NCI-H2081 (cell line): ENCODE data around the gene PPP1CA.

Experiments used
- DNase-seq, 2 experiments: peaks; one replicate each; lab custom pipeline; 2025; lab: John Stamatoyannopoulos, UW

Gene PPP1CA

DNA sequence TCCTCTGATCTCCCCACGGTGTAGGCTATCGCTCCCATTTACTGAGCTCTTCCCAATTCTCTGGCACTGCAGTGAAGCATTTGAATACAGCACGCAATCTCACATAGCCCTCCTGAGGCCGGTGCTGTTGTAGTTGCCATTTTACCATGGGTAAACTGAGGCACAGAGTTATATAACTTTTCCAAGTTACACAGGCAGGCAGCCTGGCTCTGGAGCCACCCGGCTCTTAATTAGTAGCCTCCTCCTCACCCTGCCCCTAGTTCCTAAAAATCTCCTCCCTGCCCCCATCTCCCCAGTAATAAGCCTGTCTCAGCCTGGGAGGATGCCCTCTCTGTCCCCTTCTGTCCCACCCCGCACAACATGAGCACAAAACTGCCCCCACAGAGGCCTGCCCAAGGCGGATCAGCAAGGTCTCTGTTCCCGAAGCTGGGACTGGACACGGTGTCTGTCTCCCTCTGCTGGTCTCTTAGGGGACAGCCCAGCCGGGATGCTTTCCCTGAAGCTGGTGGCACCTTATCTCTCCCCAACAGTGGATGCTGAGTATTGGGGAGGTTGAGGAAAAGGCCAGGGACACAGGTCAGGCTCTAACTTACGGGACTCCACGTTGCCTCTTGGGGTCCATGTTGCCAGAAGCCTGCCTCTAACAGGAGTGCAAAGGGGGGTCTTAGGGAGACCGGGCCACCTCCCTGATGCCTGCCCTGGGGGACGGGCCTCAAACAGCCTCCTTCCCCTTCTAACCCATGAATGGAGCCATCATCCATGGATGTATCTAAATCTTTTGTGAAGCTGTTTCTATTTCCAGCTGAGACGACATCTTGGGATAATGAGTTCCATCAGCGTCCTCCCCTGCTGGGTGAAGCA, 19.2 kb downstream of the PPP1CA start:
- peak; percentile 61 to 63 for DNase-seq

DNA sequence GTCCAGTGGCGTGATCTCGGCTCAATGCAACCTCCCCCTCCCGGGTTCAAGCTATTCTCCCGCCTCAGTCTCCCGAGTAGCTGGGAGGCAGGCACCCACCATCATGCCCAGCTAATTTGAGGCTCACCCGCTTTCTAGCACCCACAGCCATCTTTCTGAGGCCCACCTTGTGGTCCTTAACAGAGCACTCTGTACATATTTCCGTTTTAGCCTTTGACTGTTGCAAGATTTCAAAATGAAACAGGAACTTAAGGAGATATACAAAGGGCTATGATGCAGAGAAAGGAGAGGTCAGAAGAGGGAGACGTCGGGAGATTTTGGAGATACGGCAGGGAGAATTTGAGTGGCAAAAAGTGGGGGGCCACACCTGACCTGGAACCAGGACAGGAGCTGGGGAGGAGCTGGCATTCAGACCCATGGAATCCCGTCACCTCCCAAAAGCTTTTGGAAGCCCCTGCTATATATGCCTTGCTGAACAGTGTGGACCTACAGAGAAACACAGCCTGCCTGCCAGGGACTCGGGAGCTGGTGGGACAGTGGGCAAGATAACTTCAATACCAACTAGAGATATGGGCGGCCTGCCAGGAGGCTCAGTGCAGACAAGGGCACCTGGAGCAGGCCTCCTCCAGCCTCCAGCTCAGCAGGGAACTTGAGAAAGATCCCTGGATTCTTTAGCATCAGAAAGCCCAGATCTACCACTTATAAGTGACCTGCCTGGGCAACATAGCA, 20.2 kb downstream of the PPP1CA start:
- no peak for DNase-seq

DNA sequence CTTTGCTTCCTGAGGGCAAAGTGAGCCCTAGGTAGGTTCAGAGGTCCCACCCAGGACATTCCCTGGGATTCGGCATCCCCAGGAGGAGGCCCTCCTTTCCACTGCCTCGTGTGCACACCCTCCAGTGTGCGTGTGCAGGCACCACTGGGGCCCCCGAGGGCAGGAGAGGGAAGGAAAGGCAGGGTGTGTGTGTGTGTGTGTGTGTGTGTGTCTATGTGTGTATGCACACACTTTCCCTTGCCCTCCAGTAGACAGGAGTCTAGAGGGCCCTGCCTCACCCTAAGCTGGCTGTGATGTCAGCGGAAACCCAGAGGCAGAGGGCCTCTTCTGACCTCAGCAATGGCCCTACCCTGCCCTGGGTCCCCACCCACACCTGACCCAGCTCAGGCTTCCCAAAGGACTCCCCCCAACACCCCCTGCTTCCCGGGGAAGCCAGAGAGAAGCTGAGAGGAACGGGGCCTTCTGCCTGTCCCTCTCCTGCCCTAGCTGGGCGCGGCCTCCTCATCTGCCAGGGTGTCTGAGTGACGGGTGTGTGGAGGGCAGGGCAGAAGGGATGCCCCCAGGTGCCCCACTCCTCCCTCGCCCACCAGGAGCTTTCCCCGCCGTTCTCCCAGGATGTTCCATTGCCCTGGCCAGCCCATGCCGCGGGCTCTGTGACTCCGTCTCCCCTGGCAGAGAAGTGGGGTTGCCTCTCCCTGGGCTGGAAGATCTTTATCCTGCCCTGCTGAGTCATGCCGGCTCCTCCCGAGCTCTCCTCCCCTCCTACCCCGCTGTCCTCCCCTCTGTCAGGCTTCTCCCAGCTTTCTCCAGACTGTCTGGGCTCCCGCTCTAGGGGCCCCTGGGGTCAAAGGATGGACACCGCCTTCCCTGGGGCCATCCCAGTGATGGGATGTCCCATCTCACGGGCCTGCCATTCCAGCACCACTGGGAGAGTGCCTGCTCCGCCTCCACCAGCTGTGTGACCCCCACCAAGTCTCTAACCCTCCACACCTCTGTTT, 22.3 kb downstream of the PPP1CA start:
- no peak for DNase-seq

DNA sequence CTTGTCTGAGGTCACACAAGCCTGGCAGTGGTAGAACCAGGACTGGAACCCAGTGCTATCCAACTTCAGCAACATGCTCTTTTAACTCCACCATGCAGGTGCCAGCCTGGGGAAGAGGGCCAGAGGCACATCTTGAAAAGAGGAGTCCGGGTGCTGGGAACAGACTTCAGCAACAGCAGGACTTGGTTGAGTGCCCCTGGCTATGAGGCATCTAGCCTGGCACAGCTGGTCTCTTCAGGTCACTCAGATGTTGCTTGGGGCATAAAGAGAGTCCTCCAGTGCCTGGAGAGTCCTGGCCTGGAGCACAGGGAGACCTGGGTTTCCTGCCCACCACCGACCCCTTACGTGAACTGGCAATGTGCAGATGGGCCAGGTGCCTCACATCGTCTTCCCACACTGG, 23.1 kb downstream of the PPP1CA start:
- DNase-seq, result no peak

DNA sequence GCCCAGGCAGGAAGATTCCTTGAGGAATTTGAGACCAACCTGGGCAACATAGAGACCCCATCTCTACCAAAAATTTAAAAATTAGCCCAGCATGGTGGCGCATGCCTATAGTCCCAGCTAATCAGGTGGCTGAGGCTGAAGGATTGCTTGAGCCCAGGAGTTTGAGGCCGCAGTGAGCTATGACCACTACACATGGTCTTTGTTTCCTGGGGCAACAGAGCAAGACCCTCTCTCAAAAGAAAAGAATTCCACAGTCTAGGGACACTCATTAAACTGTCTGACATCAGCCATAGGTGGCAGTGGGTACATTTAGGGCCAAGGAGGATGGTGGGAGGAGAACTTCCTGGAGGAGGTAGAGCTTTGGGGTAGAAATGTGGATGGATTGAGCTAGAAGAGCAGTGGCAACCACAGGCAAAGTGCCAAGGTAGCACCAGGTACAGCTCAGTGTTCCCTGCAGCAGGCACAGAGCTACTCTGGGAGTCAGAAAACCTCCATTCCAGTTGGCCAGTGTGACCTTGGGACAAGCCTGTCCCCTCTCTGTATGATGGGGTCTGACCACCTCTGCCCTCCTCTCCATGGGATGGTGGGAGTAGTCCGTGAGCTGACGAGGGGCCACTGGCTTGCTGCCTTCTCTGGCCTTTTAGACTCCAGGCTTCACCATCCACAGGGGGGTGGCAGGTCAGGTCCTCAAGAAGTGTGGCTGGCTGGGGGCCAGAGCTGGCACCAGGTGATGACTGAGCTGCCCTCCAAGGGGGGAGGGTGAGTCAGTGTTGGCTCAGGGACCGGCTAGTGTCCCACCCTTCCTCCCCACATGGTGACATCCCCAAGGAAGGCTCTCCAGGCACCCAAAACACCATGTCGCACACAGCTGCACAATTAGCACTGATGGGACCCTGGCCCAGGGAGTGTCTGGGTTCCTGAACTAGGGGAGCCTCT, 24.5 kb downstream of the PPP1CA start:
- DNase-seq, result no peak

DNA sequence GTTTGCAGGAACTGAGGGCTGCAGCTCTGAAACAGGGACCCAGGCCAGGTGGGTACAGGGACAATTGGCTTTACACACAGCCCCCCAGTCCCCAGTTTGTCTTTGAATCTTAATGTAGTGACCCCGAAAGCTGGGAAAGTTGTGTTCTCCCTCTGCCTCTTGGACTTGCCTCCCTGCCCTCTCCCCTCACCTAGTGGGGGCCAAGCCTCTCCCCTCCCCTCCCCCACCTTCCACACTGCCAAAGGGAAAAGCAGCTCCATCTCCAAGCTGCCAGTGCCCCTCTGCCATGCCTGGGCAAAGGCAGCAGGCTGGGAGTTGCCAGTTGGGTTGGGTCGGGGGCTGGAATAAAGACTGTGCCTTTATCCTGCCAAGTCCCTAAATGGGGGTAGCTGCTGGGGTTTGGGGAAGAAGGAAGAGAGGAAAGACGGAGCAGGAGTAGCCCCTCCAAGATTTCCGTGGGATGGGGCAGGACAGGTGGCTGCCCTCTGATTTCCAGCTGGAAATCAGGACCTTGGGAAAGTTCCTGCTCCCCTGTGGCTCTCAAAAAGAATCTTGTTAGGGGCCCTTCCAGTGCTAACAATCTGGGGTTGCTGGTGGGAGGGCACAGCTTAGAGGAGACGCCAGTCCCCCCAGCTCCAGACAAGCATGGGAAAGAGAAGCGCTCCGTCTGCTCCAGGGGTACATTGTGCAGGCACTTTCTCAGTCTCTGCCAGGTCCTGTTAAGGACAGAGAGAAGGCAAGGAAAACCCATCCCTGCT, 25.4 kb downstream of the PPP1CA start:
- DNase-seq, result no peak

DNA sequence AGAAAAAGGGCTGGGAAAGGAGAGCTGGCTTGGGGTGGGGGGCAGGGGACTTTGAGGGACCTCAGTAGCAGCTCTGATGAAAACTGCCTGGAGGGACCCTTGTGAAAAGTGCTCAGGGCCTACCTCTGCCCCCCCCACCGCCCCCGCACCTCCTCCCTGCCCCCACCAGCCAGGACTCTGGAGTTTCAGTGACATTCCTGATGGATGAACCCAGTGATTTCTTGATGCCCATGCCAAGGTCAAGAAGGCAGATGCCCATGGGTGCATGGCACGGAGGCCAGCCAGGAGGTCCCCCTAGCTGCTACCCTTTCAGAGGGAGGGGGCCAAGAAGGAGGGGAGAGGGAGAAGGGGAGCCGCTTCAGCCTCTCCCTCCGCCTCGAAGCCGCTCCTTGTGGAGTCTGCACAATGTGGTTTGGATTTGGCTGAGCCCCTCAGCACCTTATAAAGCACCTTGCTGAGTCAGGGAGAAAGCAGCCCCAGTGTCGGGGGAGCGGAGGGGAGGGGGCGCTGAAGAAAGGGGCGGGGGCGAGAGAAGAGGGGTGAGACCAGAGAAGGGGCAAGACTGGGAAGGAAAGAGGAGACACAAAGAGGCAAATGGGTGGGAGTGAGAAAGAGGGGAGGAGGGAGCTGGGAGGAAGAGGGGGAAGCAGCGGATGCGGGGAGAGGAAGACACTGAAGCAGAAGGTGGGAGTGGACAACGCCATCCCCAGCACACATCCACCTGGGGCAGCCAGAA, 26.2 kb downstream of the PPP1CA start:
- no peak for DNase-seq

DNA sequence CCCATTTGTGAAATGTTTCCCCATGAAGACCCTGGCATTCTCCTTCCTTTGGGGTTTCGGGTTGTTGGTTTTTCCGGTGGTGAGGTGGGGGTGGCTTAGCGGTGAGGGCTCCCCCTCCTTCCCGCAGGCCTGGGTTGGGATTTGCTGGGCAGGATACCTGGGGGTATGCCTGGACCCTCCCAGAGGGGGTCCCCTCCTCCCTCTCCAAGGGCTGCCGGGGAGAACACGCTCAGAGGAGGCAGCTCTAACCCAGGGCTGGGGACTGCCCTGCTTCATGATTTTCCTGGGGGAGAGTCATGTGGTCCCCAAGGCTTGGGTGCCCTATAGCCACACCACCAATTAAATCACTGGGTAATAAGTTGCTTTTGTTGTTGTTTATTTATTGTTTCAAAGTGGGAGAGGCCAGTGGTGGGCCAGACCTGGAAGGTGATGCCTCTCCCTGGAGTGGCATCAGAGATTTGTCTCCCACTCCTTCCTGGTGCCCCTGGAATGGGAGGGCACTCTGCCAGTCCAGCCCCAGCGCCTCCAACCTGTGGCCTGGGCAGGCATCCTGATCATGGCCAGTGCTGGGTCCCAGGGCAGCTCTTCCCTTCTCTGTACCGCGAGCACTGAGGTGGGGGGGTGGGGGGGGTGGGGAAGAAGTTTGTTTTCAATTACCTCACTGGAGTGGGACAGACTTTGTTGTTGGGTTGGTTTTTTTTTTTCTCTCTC, 26.9 kb downstream of the PPP1CA start:
- no peak for DNase-seq

DNA sequence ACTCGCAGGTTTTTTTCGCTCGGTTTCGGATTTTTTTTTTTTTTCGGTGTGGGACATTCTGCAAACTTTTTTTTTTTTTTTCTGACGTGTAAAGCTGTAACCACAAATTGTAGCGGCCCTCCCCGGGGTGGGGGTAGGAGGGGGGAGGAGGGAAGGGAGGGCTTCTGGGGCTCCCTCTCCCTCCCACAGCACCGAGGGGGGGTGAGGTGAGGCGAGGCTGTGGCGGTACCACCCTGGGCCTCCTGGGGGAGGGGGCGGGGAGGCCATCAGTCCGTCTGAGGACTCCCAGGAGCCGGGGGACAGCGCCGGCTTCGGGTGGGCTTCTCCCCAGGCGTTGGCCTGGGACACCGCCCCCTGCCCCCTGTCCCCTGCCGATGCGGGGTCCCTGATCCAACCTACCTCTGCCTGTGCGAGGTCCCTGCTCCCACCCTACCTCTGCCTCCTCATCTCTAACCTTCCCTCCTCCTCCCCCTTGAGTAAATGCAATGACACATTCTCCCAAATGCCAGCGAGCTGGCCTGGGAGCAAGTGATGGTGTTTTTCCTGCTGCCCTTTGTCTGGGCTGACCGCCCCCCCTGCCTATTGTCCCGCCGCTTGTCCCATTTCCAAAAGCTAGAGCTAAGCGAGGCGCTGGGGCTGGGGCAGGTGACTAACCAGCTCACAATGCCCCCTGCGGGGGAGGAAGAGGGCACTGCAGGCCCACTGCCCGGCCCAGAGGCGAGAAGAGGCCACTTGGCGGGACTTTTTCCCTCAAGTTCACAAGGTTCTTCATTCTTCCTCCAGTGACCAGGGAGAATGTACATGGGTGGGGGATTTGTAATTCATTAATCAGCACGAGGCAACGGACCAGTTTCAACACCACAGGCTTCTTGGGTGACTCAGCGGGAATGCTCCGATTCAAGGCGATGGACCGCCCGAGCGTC, 27.7 kb downstream of the PPP1CA start:
- DNase-seq, result no peak

DNA sequence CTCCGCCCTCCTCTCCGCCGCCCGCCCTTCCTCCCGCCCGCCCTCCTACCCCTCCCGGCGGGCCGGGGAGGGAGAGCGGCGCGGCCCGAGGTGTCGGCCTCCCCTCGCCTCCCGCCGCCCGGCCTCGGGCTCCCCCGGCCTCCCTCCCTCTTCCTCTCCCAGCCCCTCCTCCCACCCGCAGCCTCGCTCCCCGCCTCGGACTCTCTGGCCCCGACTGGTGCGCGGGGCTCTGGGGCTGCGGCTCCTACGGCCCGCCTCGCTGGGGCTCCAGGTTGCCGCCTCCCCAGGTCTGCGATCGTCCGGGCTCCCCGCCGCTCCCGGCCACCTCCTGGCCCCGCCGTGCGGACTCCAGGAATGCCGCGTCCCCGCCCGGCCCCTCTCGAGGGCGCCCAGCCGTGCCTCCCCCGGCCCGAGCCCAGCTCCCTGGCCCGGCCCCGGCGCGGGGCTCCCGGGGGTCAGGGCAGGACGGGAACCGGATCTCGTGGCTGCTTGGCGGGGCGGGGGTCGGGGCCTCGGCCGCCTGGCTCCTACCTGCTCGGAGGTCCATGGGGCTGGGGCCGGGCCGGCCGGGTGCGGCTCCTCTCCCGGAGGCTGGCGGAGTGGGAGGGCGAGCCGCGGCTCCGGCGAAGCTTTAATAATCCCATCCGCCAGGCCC, 28.5 kb downstream of the PPP1CA start, which contains the start of gene CLCF1:
Gene CLCF1, minus strand, starts transcription at position 606 of the 655 bp plus-strand sequence. Its CDS starts 59 bp downstream, at position 547.
- DNase-seq, result no peak

DNA sequence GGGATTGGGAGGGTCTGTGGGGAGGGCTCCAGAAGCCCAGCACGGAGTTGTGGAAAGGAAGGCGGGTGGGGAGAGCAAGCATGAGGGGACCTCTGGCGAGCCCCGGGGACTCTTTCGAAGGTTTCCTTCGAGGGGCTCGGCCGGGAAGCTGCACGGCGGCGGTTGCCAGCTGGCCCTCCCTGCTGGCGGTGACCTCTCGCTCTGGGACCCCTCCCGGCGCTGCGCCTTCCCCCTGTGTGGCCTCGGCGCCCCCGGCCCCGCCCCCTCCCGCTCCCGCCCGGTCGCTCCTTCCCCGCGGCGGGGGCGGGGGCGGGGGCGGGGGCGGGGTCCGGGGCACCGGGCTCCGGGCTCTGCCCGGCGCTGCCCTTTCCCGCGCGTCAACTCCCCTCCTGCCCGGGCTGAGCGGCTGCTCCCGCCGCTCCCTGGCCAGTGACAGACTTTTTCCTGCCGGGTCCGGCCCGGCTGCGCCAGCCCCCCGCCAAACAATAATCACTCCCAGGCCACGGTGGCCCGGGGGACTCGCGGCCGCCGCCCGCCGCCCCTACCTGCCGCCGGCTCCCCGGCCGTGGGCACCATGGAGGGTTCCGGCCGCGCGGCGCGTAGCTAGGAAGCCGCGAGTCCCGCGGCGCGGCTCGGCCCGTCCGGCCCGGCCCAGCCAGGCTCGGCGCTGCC, 29.2 kb downstream of the PPP1CA start:
- no peak for DNase-seq

DNA sequence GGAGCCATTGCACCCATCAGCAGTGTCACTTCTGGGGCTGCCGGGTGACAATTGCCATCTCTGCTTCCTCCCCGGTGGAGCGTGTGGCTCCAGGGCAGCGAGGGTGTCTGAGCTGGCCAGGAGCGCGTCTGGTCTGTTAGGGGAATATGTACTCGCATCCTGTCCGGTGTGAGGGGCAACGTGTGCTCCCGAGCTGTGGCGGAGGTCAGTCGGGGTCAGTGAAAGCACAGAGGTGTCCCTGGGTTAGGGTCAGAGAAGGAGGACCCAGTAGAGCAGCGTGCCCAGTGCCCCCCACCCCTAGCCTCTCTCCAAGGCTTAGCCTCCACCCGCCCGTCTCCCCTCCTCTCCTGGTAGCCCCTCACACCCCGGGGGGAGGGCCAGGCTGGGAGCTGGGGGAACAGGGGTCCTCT, 29.7 kb downstream of the PPP1CA start:
- no peak for DNase-seq

DNA sequence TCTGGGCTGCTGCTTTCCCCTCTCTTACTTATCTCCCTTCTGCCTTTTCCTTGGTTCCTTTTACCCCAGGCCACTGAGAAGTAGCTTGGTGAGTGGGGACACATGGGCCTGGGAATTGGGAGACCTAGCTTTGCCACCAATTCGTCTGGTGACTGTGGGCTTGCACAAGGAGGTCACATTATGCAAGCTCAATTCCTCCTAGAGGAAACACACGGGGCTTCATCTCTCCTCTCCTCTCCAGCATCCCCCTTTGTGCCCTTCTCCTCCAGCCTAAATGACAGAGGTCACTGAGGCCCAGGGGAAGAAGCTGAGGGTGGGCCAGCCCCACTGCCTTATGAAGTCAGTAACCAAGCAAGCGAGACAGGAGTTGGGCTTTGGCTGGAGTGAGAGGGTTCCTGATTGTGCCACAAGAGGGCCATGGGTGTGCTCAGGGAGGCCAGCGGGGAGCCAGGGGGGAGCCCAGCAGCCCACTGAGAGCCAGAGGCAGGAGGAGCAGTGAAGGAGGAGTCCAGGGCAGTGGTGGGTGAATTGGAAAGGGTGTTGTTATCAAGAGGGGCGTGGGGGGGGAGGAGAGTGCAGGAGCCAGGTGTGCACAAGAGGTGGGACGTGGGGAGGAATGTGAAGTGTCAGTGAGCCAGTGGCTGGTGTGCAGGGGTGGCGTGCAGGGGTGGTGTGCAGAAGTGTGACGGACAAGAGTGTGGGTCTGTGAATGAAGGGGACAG, 30.3 kb downstream of the PPP1CA start:
- DNase-seq, result no peak

DNA sequence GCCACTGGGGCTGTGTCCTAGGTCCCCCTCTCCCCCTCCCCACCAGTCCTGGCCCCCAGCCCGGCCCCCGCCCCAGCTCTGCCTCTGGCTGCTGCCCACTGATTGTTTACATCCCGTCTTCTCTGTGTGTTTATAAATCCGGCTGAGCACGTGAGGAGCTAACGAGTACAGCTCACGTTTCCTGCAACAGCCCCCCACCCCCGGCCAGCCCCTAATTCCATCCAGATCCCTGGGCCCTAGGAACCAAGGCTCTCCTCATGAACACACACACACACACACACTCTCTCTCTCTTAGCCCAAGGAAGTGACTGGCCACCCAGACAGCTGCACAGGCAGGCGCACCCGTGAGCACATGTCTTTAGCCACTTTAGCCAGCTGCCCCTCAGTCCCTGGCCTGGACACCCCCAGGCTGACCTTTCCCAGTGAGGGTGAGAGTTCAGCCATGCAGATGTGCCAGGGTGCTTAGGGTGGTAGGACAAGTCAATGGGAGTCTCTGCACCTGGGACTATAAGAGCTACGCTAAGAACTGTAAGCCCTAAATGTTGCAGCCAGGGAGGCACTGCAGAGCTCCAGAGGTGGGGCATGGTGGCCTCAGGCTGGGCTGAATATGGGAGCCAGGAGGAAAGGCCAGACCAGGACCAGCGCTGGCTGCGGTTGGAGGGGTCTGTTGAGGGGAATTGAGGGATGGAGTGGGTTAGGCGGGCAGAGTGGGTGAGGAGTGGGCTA, 31.1 kb downstream of the PPP1CA start:
- DNase-seq, result peak in 1 of 2 experiments; percentile 31

DNA sequence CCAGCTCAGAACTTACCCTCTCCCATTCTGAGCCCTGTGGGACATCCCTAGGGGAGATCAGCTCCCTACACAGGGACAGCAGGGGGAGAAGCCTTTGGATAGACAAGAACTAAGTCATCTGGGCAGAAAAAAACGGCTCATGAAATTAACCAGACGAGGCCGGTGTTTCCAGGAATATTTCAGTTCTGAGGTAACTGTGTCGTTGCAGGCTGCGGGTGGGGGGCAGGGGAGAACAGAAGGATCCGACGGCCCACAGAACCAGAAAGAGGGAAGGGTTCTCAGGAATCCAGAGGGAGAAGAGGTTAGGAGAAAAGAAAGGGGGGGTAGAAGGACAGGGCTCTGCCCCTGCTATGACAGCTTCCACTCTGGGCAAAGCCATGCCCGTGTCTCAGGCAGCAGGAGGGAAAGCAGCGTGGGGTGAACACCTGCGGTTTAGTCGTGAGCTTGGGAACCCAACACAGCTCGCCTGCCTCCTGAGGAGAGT, 31.8 kb downstream of the PPP1CA start:
- peak in 1 of 2 experiments; percentile 31 for DNase-seq
